HG02884 (cell line): ENCODE results near the gene KIAA0319L.
"Not testable (repeated sequence)": the region's sequence is repeated elsewhere in the genome, so short reads cannot be mapped to it uniquely, and the experiment has no call there.

Experiments used
- ATAC-seq: cut with Tn5 transposase; IDR thresholded peaks from one replicate; pipeline ENCODE4 v1.9.1; 2021; ENCODE audit warnings: mild to moderate bottlenecking, moderate library complexity; ENCODE audit not compliant: unreplicated experiment

KIAA0319L gene

GRCh38 chr1:35585281-35585680 lies 28.1 kb upstream of the KIAA0319L start:
- no peak for ATAC-seq

GRCh38 chr1:35581621-35582020 lies 24.4 kb upstream of the KIAA0319L start:
- ATAC-seq: not testable (repeated sequence)

GRCh38 chr1:35580949-35581388 lies 23.8 kb upstream of the KIAA0319L start:
- ATAC-seq: no peak

GRCh38 chr1:35577071-35577998 lies 20.1 kb upstream of the KIAA0319L start:
- no peak for ATAC-seq

- not testable (repeated sequence) for ATAC-seq
Measured at GRCh38 chr1:35576766-35577070, 19.5 kb upstream of the KIAA0319L start.

GRCh38 chr1:35576061-35576765 lies 19.0 kb upstream of the KIAA0319L start:
- no peak for ATAC-seq

GRCh38 chr1:35575416-35575958 lies 18.3 kb upstream of the KIAA0319L start:
- no peak for ATAC-seq

- ATAC-seq: no peak
Measured at GRCh38 chr1:35574655-35575415, 17.6 kb upstream of the KIAA0319L start.

GRCh38 chr1:35574125-35574654 lies 17.0 kb upstream of the KIAA0319L start:
- ATAC-seq: no peak

GRCh38 chr1:35573198-35574124 lies 16.3 kb upstream of the KIAA0319L start, which contains the start of gene TFAP2E:
Gene TFAP2E (plus strand): TSS chr1:35573314. CDS start chr1:35573578, 264 bp downstream.
- ATAC-seq: no peak

GRCh38 chr1:35572296-35572695 lies 15.1 kb upstream of the KIAA0319L start:
- no peak for ATAC-seq

- ATAC-seq: no peak
Measured at GRCh38 chr1:35571263-35571662, 14.1 kb upstream of the KIAA0319L start.

- no peak for ATAC-seq
Measured at GRCh38 chr1:35570589-35571137, 13.5 kb upstream of the KIAA0319L start.

- no peak for ATAC-seq
Measured at GRCh38 chr1:35569936-35570335, 12.7 kb upstream of the KIAA0319L start.

GRCh38 chr1:35568975-35569395 lies 11.8 kb upstream of the KIAA0319L start:
- no peak for ATAC-seq

- ATAC-seq: no peak
Measured at GRCh38 chr1:35567947-35568558, 10.8 kb upstream of the KIAA0319L start.

GRCh38 chr1:35565742-35566133 lies 8.5 kb upstream of the KIAA0319L start:
- no peak for ATAC-seq

GRCh38 chr1:35564884-35565741 lies 7.9 kb upstream of the KIAA0319L start:
- no peak for ATAC-seq
